T47D (cell line): Measurements from ENCODE around the gene KIF7.
"Not testable (repeated sequence)": the region's sequence is repeated elsewhere in the genome, so short reads cannot be mapped to it uniquely, and the experiment has no call there.

Experiments used
- DNase-seq, 2 experiments: peaks; one replicate each; pipeline versions ENCODE4 v3.0.0 to v3.0.0-alpha.2; 2011 to 2012; ENCODE audit warnings: low read depth in 1 of 2, low spot score in 1 of 2
- JUND ChIP-seq: IDR thresholded peaks from 2 replicates; pipeline ENCODE4 v1.6.1; 2012; ENCODE audit warnings: low read depth
- in situ Hi-C: cut with HindIII; loops from 2 replicates; pipeline ENCODE4 v1.10.0; 2016; ENCODE audit warnings: low sequenced_read_pairs, low pct_unique_long_range_greater_than_20kb

The KIF7 gene

GRCh38 chr15:89654847-89655805, at the start of gene KIF7:
Gene KIF7 (minus strand): TSS chr15:89655467. CDS start chr15:89652930, 2,537 bp downstream.
- in situ Hi-C loops: no loop called here
- TF ChIP-seq JUND: no peak
- peak; percentile 30 to 88 for DNase-seq

GRCh38 chr15:89704411-89704810, 49.1 kb upstream of the KIF7 start:
- in situ Hi-C loops: no loop called here
- DNase-seq: no peak
- TF ChIP-seq JUND: no peak

GRCh38 chr15:89695198-89695597, 39.9 kb upstream of the KIF7 start:
- no peak for TF ChIP-seq JUND
- in situ Hi-C loops: no loop called here
- no peak for DNase-seq

- in situ Hi-C loops: no loop called here
- TF ChIP-seq JUND: no peak
- peak in 1 of 2 experiments; percentile 86 for DNase-seq
Observed at GRCh38 chr15:89693696-89694095, 38.4 kb upstream of the KIF7 start.

- DNase-seq: no peak
- in situ Hi-C loops: no loop called here
- no peak for TF ChIP-seq JUND
Observed at GRCh38 chr15:89693091-89693490, 37.8 kb upstream of the KIF7 start.

GRCh38 chr15:89690276-89691218, 35.3 kb upstream of the KIF7 start, which contains the start of the genes PEX11A and WDR93:
Gene PEX11A (minus strand): TSS chr15:89690754. CDS start chr15:89690632, 122 bp downstream.
Gene WDR93 (plus strand): TSS chr15:89690811. CDS start chr15:89701747, 10,936 bp downstream.
- DNase-seq: peak; percentile 62 to 88
- no peak for TF ChIP-seq JUND
- in situ Hi-C loops: no loop called here

- DNase-seq, in situ Hi-C loops: not testable (repeated sequence)
Observed at GRCh38 chr15:89689930-89690275, 34.6 kb upstream of the KIF7 start.

- DNase-seq: no peak
- TF ChIP-seq JUND: no peak
- in situ Hi-C loops: no loop called here
Observed at GRCh38 chr15:89686522-89686921, 31.3 kb upstream of the KIF7 start.

GRCh38 chr15:89685995-89686394, 30.7 kb upstream of the KIF7 start:
- in situ Hi-C loops: no loop called here
- DNase-seq: no peak
- no peak for TF ChIP-seq JUND

GRCh38 chr15:89681146-89681545, 25.9 kb upstream of the KIF7 start:
- in situ Hi-C loops: no loop called here
- no peak for TF ChIP-seq JUND
- no peak for DNase-seq

GRCh38 chr15:89680282-89680873, 25.1 kb upstream of the KIF7 start:
- peak; percentile 72 to 95 for DNase-seq
- in situ Hi-C loops: no loop called here
- no peak for TF ChIP-seq JUND

GRCh38 chr15:89679212-89679611, 23.9 kb upstream of the KIF7 start, which contains the start of gene PLIN1:
Gene PLIN1 (minus strand): TSS chr15:89679367. CDS start chr15:89677489, 1,878 bp downstream.
- in situ Hi-C loops: no loop called here
- no peak for TF ChIP-seq JUND
- no peak for DNase-seq

GRCh38 chr15:89677381-89677780, 22.1 kb upstream of the KIF7 start:
- DNase-seq: no peak
- in situ Hi-C loops: no loop called here
- no peak for TF ChIP-seq JUND
